Left forelimb (tissue), 1 donor: ENCODE measurements around the gene OR10K2.

Experiments
- DNase-seq: peaks from one replicate; pipeline ENCODE4 v3.0.0-alpha.2; 2018; ENCODE audit warnings: low spot score

The OR10K2 gene

DNA sequence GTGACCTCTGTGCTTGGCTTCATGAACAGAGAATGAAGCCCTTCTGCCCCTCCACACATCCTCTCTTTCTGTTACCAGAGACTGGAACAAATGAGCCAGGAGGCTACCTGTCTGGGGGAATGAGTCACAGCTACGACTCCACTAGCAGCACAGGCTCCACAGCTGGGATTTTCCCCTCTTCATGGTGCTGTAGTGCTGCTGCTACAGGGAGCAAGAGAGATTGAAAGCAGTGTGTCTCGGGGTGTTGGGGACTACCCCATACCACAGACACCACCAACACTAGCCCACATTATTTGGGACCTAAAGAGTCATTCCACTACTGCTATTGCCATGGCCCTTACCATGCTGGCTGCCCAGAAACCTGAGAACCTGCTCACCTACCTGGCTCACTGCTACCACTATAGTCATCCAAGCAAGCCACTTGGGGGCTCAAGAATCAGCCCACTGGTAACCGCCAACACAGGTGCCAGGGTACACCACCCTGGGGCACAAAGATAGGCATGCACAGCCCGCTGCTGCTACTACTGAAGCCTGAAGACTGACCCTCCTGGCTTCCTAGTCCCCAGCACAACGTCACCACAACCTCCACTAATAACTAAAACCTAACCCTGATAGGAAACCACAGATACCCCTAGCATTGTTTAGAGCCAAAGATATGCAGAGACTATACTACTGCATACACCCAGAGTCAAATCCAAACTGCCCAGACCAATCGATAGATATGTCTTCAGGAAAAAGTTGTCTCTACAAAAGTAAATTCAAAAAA lies 54.7 kb downstream of the OR10K2 start:
- DNase-seq: no peak
